HCT116 (cell line): ENCODE measurements around the gene THOC2. TPM values are rescaled to one million over a fixed set of nuclear protein-coding genes. Genes with fewer than 3 reads are reported as not detected.
"Not testable (repeated sequence)": the region's sequence is repeated elsewhere in the genome, so short reads cannot be mapped to it uniquely, and the experiment has no call there.

Source experiments
- ATAC-seq: fragments of 200-7000 bp; cut with Tn5 transposase; 2 replicates; pipeline ENCODE4 v1.9.1; 2020; ENCODE audit warnings: mild to moderate bottlenecking, moderate library complexity
- BruUV-seq: library from RNA; stranded (reverse); fragments of 400-500 nt; replicated peaks from 2 replicates; lab custom pipeline; 2021; lab: Mats Ljungman, UMichigan
- CTCF ChIA-PET: fragments of 300-600 bp; sonication (Branson Sonifier 250); formaldehyde crosslinking; loops from one replicate; lab custom pipeline; 2021; ENCODE audit warnings: antibody characterized with exemption; lab: Charles Lee
- POLR2A ChIA-PET: fragments of 300-600, 350-600 bp; sonication (Branson Sonifier 250); formaldehyde crosslinking; loops from one replicate; lab custom pipeline; 2021; ENCODE audit warnings: antibody characterized with exemption; lab: Charles Lee
- RAD21 ChIA-PET, 2 experiments: fragments of 300-600 bp; sonication (Branson Sonifier 250); formaldehyde crosslinking; loops; one replicate each; lab custom pipeline; 2023; ENCODE audit warnings: low total read pairs in 2 of 2; ENCODE audit not compliant: uncharacterized antibody in 2 of 2, unreplicated experiment in 2 of 2, low non-redundant PET in 1 of 2; lab: Charles Lee
- DNase-seq: peaks from one replicate; pipeline ENCODE4 v3.0.0-alpha.2; 2010; ENCODE audit warnings: low read depth, low spot score
- H2AFZ ChIP-seq: fragments of 200-600 bp; shearing (Covaris generic), sonication (generic); 2 replicates; pipeline ENCODE4 v1.6.1; 2017; ENCODE audit warnings: low read depth, mixed run types, mixed read lengths, antibody characterized with exemption, low read length; ENCODE audit not compliant: poor library complexity, severe bottlenecking
- H3K27ac ChIP-seq: 2 replicates; pipeline ENCODE4 v1.5.1; 2012; ENCODE audit warnings: low read depth, low read length
- H3K27me3 ChIP-seq: fragments of 200-600 bp; sonication (generic); 2 replicates; pipeline ENCODE4 v1.6.1; 2016; ENCODE audit warnings: mixed run types, low read length, mixed read lengths; ENCODE audit not compliant: insufficient read depth
- H3K36me3 ChIP-seq, 2 experiments: fragments of 200-500 bp in 1 of 2; fragments of 200-600 bp in 1 of 2; sonication (Bioruptor generic) in 1 of 2; sonication (generic) in 1 of 2; 2 replicates each; pipeline versions ENCODE4 v1.5.1 to v1.6.1; 2014 to 2016; ENCODE audit warnings: low read length in 2 of 2, inconsistent platforms in 1 of 2, mixed read lengths in 1 of 2, mixed run types in 1 of 2; ENCODE audit not compliant: insufficient read depth in 2 of 2, control insufficient read depth in 1 of 2
- H3K4me1 ChIP-seq, 2 experiments: fragments of 200-600 bp in 1 of 2; sonication (generic) in 1 of 2; 2 replicates each; pipeline versions ENCODE4 v1.5.1 to v1.6.1; 2012 to 2017; ENCODE audit warnings: low read length in 2 of 2, inconsistent platforms in 1 of 2, mild to moderate bottlenecking in 1 of 2, mixed read lengths in 1 of 2, mixed run types in 1 of 2, moderate library complexity in 1 of 2; ENCODE audit not compliant: insufficient read depth in 2 of 2, control insufficient read depth in 1 of 2
- H3K4me2 ChIP-seq: fragments of 200-600 bp; sonication (generic); 2 replicates; pipeline ENCODE4 v1.6.1; 2017; ENCODE audit warnings: mixed run types, low read length, mixed read lengths
- H3K4me3 ChIP-seq, 2 experiments: fragments of 200-600 bp in 1 of 2; sonication (generic) in 1 of 2; replicated peaks in 1 of 2; 2 replicates each; pipeline ENCODE4 v1.5.1; 2011 to 2016; ENCODE audit warnings: low read length in 2 of 2, control low read depth in 1 of 2, low read depth in 1 of 2, mild to moderate bottlenecking in 1 of 2, mixed read lengths in 1 of 2, mixed run types in 1 of 2
- H3K79me2 ChIP-seq: fragments of 200-600 bp; sonication (generic); 2 replicates; pipeline ENCODE4 v1.6.1; 2017; ENCODE audit warnings: mild to moderate bottlenecking, mixed run types, low read length, moderate library complexity, mixed read lengths; ENCODE audit not compliant: insufficient read depth
- H3K9ac ChIP-seq: fragments of 200-600 bp; sonication (generic); 2 replicates; pipeline ENCODE4 v1.6.1; 2016; ENCODE audit warnings: low read length, mixed read lengths
- H3K9me2 ChIP-seq: fragments of 200-600 bp; sonication (generic), shearing (Covaris generic); 2 replicates; pipeline ENCODE4 v1.6.1; 2017; ENCODE audit warnings: mixed run types, mild to moderate bottlenecking, moderate library complexity; ENCODE audit not compliant: insufficient read depth
- H3K9me3 ChIP-seq, 2 experiments: fragments of 200-500 bp in 1 of 2; fragments of 200-600 bp in 1 of 2; sonication (Bioruptor generic) in 1 of 2; sonication (generic) in 1 of 2; 2 replicates each; pipeline ENCODE4 v1.6.1; 2014 to 2017; ENCODE audit warnings: low read length in 2 of 2, mixed read lengths in 2 of 2, inconsistent platforms in 1 of 2, low read depth in 1 of 2, mild to moderate bottlenecking in 1 of 2, mixed run types in 1 of 2, moderate library complexity in 1 of 2; ENCODE audit not compliant: control insufficient read depth in 1 of 2, insufficient read depth in 1 of 2
- H4K20me1 ChIP-seq: fragments of 200-600 bp; sonication (generic), shearing (Covaris generic); 2 replicates; pipeline ENCODE4 v1.6.1; 2017; ENCODE audit warnings: mixed run types, mild to moderate bottlenecking, moderate library complexity; ENCODE audit not compliant: insufficient read depth
- CBX3 ChIP-seq: IDR thresholded peaks from 2 replicates; pipeline ENCODE4 v1.6.1; 2012; ENCODE audit warnings: low read depth
- ELF1 ChIP-seq: IDR thresholded peaks from 2 replicates; pipeline ENCODE4 v1.6.1; 2012; ENCODE audit warnings: low read depth, borderline replicate concordance
- POLR2AphosphoS5 ChIP-seq: IDR thresholded peaks from 2 replicates; pipeline ENCODE4 v1.6.1; 2011; ENCODE audit warnings: mild to moderate bottlenecking, low read depth, low read length, moderate library complexity
- SIN3A ChIP-seq: IDR thresholded peaks from 2 replicates; pipeline ENCODE4 v1.6.1; 2012; ENCODE audit warnings: low read depth
- intact Hi-C: fragments of 100-400 bp; cut with micrococcal nuclease; formaldehyde crosslinking; loops from 2 replicates; pipeline ENCODE4 v1.10.0; 2022
- total RNA-seq: library from RNA; stranded (reverse); gene quantifications from one replicate; pipeline ENCODE4 v1.2.1, GENCODE V29; 2021; ENCODE audit not compliant: unreplicated experiment

Gene THOC2
- total RNA-seq, 1 experiment from 2014 or later, result 85.3 TPM

DNA sequence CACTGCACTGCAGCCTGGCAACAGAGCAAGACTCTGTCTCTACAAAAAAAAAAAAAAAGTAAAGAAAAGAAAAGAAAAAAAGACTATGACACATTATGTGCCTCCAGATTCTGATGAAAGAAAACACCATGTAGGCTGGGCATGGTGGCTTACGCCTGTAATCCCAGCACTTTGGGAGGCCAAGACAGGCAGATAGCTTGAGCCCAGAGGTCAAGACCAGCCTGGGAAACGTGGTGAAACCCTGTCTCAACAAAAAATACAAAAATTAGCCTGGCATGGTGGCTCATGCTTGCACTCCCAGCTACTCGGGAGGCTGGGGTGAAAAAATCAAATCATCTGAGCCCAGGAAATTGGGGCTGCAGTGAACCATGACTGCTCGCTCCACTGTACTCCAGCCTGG is 19.4 kb downstream of the THOC2 start:
- no peak overlapping the region for H3K27ac ChIP-seq

GRCh38 chrX:123711201-123711600 is 21.7 kb downstream of the THOC2 start:
- ATAC-seq, BruUV-seq, H3K9me2 ChIP-seq, H3K4me1 ChIP-seq, CTCF ChIA-PET, H2AFZ ChIP-seq, H4K20me1 ChIP-seq, intact Hi-C loops, H3K9ac ChIP-seq, DNase-seq, H3K4me2 ChIP-seq, H3K36me3 ChIP-seq, H3K4me3 ChIP-seq, H3K27ac ChIP-seq, H3K27me3 ChIP-seq, H3K9me3 ChIP-seq, RAD21 ChIA-PET, POLR2A ChIA-PET: not testable (repeated sequence)
- peaks cover 92% of the 10 kb centered on the region for H3K79me2 ChIP-seq

More for the DNA sequence above, 19.4 kb downstream of the THOC2 start:
- no TSS peak for BruUV-seq
- Histone ChIP-seq H3K79me2 (peaks cover 91% of the 10 kb centered on the region), H3K27me3 (no peaks in the 10 kb centered on the region), H3K9ac (no peak overlapping the region), H3K9me3 (no peaks in the 10 kb centered on the region), H3K36me3 (no peaks in the 10 kb centered on the region), H4K20me1 (0 out of 2 replicates have a peak, but pooled peaks cover 4% of the 10 kb centered on the region), H3K4me2 (no peak overlapping the region), H3K9me2 (no peaks in the 10 kb centered on the region), H3K4me1 (no peaks in the 10 kb centered on the region), H3K4me3 (no peak overlapping the region), H2AFZ (no peak overlapping the region)
- DNase-seq (no peak), ATAC-seq (no peak)
- ChIA-PET POLR2A (no interaction called here), CTCF (no interaction called here), RAD21 (no interaction called here)
- intact Hi-C loops, result no loop called here
- TF ChIP-seq CBX3, result no peak
- no peak for TF ChIP-seq POLR2AphosphoS5
- no peak for TF ChIP-seq SIN3A
- no peak for TF ChIP-seq ELF1
